Measurements from ENCODE around the gene KANK2.
A peak's percentile ranks its signal among the peaks of the same experiment; 100 is the strongest.
"Not testable (repeated sequence)": the region's sequence is repeated elsewhere in the genome, so short reads cannot be mapped to it uniquely, and the experiment has no call there.

Gene KANK2

DNA sequence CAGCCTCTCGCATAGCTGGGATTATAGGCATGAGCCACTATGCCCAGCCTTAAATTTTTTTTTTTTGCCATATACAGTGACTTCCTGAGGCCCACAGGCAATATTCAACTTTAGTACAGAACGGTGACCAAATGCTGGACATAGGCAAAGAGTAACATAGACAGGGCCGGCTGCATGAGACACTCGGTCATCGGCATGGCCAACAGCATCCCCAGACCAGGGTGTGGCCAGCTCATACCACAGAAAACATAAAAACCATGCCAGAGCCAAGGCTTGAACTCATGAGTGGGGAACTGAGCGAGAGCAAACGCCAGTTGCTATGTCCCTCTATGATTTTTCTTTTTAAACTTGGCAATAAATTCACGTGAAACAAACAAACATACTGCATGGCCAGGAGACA is 17.0 kb downstream of the KANK2 start:
- H3K9me3 ChIP-seq (ENCODE audit: low read length), result no peaks in the 10 kb centered on the region
- peak overlapping the region; percentile 66 for H3K27ac ChIP-seq (ENCODE audit: low read depth, low read length, poor library complexity, severe bottlenecking)
- H3K4me3 ChIP-seq (ENCODE audit: low read depth, low read length, poor library complexity, severe bottlenecking), result peak overlapping the region; percentile 35
- peaks cover 18% of the 10 kb centered on the region for H3K4me1 ChIP-seq (ENCODE audit: insufficient read depth, low read length, severe bottlenecking)
- peak overlapping the region; percentile 54 for H3K4me2 ChIP-seq (ENCODE audit: low read length)
- TF ChIP-seq, protein P1, sequence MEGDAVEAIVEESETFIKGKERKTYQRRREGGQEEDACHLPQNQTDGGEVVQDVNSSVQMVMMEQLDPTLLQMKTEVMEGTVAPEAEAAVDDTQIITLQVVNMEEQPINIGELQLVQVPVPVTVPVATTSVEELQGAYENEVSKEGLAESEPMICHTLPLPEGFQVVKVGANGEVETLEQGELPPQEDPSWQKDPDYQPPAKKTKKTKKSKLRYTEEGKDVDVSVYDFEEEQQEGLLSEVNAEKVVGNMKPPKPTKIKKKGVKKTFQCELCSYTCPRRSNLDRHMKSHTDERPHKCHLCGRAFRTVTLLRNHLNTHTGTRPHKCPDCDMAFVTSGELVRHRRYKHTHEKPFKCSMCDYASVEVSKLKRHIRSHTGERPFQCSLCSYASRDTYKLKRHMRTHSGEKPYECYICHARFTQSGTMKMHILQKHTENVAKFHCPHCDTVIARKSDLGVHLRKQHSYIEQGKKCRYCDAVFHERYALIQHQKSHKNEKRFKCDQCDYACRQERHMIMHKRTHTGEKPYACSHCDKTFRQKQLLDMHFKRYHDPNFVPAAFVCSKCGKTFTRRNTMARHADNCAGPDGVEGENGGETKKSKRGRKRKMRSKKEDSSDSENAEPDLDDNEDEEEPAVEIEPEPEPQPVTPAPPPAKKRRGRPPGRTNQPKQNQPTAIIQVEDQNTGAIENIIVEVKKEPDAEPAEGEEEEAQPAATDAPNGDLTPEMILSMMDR (IDR thresholded peaks at IDR 0.05; ENCODE audit: low read length), result no peak
- TF ChIP-seq EZH2 (IDR thresholded peaks at IDR 0.05; ENCODE audit: borderline replicate concordance, low read length), result no peak
- H3K36me3 ChIP-seq (ENCODE audit: insufficient read depth, low read length), result peaks cover 49% of the 10 kb centered on the region
- no peak overlapping the region for H2AFZ ChIP-seq (ENCODE audit: low read length)
- H3K9me2 ChIP-seq (ENCODE audit: low read depth, low read length), result no peaks in the 10 kb centered on the region
- no peaks in the 10 kb centered on the region for H3K79me2 ChIP-seq (ENCODE audit: insufficient read depth, low read length)
- H3K9ac ChIP-seq (ENCODE audit: low read length), result peak overlapping the region; percentile 40; the same call in 1 of the 2 replicates
- H3K27me3 ChIP-seq (ENCODE audit: insufficient read depth, low read length), result no peaks in the 10 kb centered on the region
- H3F3A ChIP-seq (ENCODE audit: insufficient read depth, low read length), result 0 out of 2 replicates have a peak, but pooled peaks cover under 1% of the 10 kb centered on the region
- H4K20me1 ChIP-seq (ENCODE audit: insufficient read depth, low read length), result no peaks in the 10 kb centered on the region

DNA sequence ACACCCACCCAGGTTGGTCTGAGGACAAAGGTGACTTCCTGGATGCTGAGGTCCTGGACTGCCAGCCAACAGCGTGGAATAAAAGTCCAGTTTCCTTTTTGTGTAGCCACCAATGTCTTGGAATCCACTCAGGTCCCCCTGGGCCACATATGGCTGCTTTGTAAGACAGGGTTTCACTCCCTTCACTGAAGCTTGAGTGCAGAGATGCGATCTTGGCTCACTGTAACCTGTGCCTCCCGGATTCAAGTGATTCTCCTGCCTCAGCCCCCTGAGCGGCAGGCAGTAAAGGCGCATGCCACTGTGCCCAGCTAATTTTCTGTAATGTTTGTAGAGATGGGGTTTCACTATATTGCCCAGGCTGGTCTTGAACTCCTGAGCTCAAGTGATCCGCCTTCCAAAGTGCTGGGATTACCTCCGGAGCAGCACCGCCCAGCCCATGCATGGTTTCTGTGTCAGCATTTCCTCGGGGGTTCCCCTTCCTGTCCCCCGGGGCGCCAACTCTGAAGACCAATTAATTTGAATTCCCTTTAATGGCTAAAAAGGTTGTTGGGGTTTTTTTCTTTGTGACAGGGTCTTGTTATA is 17.5 kb downstream of the KANK2 start:
- H3K27me3 ChIP-seq (ENCODE audit: insufficient read depth, low read length), result no peaks in the 10 kb centered on the region
- peaks cover 51% of the 10 kb centered on the region for H3K36me3 ChIP-seq (ENCODE audit: insufficient read depth, low read length)
- peak overlapping the region; percentile 66 for H3K27ac ChIP-seq (ENCODE audit: low read depth, low read length, poor library complexity, severe bottlenecking)
- peaks cover 17% of the 10 kb centered on the region for H3K4me1 ChIP-seq (ENCODE audit: insufficient read depth, low read length, severe bottlenecking)
- no peaks in the 10 kb centered on the region for H3K79me2 ChIP-seq (ENCODE audit: insufficient read depth, low read length)
- no peaks in the 10 kb centered on the region for H3F3A ChIP-seq (ENCODE audit: insufficient read depth, low read length)
- H3K9me2 ChIP-seq (ENCODE audit: low read depth, low read length), result no peaks in the 10 kb centered on the region
- no peaks in the 10 kb centered on the region for H3K9me3 ChIP-seq (ENCODE audit: low read length)
- peak overlapping the region; percentile 40; the same call in 1 of the 2 replicates for H3K9ac ChIP-seq (ENCODE audit: low read length)
- no peak overlapping the region for H2AFZ ChIP-seq (ENCODE audit: low read length)
- no peaks in the 10 kb centered on the region for H4K20me1 ChIP-seq (ENCODE audit: insufficient read depth, low read length)
- no peak for TF ChIP-seq EZH2 (IDR thresholded peaks at IDR 0.05; ENCODE audit: borderline replicate concordance, low read length)
- TF ChIP-seq, protein P1 (IDR thresholded peaks at IDR 0.05; ENCODE audit: low read length), result no peak
- H3K4me2 ChIP-seq (ENCODE audit: low read length), result peak overlapping the region; percentile 54
- peak overlapping the region; percentile 35 for H3K4me3 ChIP-seq (ENCODE audit: low read depth, low read length, poor library complexity, severe bottlenecking)

DNA sequence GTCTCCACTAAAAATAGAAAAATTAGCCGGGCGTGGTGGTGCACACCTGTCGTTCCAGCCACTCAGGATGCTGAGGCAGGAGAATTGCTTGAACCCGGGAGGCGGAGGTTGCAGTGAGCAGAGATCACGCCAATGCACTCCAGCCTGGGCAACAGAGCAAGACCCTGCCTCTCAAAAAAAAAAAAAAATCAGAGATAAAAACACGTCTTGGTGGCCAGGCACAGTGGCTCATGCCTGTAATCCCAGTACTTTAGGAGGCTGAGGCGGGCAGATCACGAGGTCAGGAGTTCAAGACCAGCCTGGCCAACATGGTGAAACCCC is 18.2 kb downstream of the KANK2 start:
- Histone ChIP-seq H3K36me3 (ENCODE audit: insufficient read depth, low read length) (peaks cover 55% of the 10 kb centered on the region), H3K4me1 (ENCODE audit: insufficient read depth, low read length, severe bottlenecking) (peaks cover 17% of the 10 kb centered on the region)
- not testable (repeated sequence) for H3K9me2 ChIP-seq (ENCODE audit: low read depth, low read length); H3K27ac ChIP-seq (ENCODE audit: low read depth, low read length, poor library complexity, severe bottlenecking); H3K79me2 ChIP-seq (ENCODE audit: insufficient read depth, low read length); H4K20me1 ChIP-seq (ENCODE audit: insufficient read depth, low read length); H3K27me3 ChIP-seq (ENCODE audit: insufficient read depth, low read length); H3F3A ChIP-seq (ENCODE audit: insufficient read depth, low read length); H3K9ac ChIP-seq (ENCODE audit: low read length); H2AFZ ChIP-seq (ENCODE audit: low read length); H3K9me3 ChIP-seq (ENCODE audit: low read length); H3K4me3 ChIP-seq (ENCODE audit: low read depth, low read length, poor library complexity, severe bottlenecking); H3K4me2 ChIP-seq (ENCODE audit: low read length)

DNA sequence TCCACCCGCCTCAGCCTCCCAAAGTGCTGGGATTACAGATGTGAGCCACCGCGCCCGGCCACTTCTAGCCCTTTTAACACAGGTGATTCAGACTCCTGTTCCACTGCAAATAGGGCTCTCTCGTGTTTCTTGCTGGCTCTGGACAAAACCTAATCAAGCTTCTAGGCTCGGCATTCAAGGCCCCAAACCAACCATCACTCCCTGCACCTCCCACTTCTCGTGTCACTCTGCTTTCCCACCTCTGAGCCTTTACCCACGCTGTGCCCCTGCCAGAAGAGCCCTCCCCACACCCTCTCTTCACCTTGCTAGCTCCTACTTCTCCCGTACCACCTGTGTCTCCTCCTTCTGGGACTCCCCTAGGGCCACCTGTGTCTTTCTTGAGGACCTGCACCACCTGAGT is 19.8 kb downstream of the KANK2 start:
- Histone ChIP-seq H3K9ac (ENCODE audit: low read length) (no peak overlapping the region), H2AFZ (ENCODE audit: low read length) (no peak overlapping the region), H3K9me2 (ENCODE audit: low read depth, low read length) (no peaks in the 10 kb centered on the region), H3K4me3 (ENCODE audit: low read depth, low read length, poor library complexity, severe bottlenecking) (no peak overlapping the region), H3K36me3 (ENCODE audit: insufficient read depth, low read length) (peaks cover 56% of the 10 kb centered on the region), H3F3A (ENCODE audit: insufficient read depth, low read length) (no peaks in the 10 kb centered on the region), H4K20me1 (ENCODE audit: insufficient read depth, low read length) (no peaks in the 10 kb centered on the region), H3K79me2 (ENCODE audit: insufficient read depth, low read length) (no peaks in the 10 kb centered on the region), H3K27me3 (ENCODE audit: insufficient read depth, low read length) (no peaks in the 10 kb centered on the region), H3K4me1 (ENCODE audit: insufficient read depth, low read length, severe bottlenecking) (peaks cover 17% of the 10 kb centered on the region), H3K4me2 (ENCODE audit: low read length) (no peak overlapping the region), H3K9me3 (ENCODE audit: low read length) (no peaks in the 10 kb centered on the region), H3K27ac (ENCODE audit: low read depth, low read length, poor library complexity, severe bottlenecking) (no peak overlapping the region)
- TF ChIP-seq, protein P1 (IDR thresholded peaks at IDR 0.05; ENCODE audit: low read length), result no peak
- no peak for TF ChIP-seq EZH2 (IDR thresholded peaks at IDR 0.05; ENCODE audit: borderline replicate concordance, low read length)

Data from OCI-LY1 (cell line).